ENCODE data around the gene USF3. TPM values are rescaled to one million over a fixed set of nuclear protein-coding genes. Genes with fewer than 3 reads are reported as not detected.

The USF3 gene
- total and polyA plus RNA-seq, 2 donors (not counting 1 experiment from before 2014, with no cell fraction given) = 9.8 to 38.9 TPM

- ChIA-PET CTCF (interaction anchor here (0.9 to 1.1 kb wide), 2 partner anchors 31 to 169 kb away, joined by 3 read pairs; no protein-coding TSS in a partner anchor), POLR2A (no interaction called here)
- TF ChIP-seq CTCF (IDR thresholded peaks at IDR 0.05) (no peak), EZH2 (IDR thresholded peaks at IDR 0.05; ENCODE audit: borderline replicate concordance, insufficient read depth, low read depth, low read length, poor library complexity, severe bottlenecking) (no peak)
- Mint-ChIP-seq H3K4me3 (no peak overlapping the region), H3K9me3 (ENCODE audit: insufficient read depth) (peaks cover 1% of the 10 kb centered on the region), H3K27ac (peak overlapping the region; percentile 83), H3K4me1 (peaks cover 72% of the 10 kb centered on the region), H3K27me3 (no peaks in the 10 kb centered on the region)
- H3K79me2 ChIP-seq (ENCODE audit: control insufficient read depth, insufficient read depth, low read length) = peaks cover 37% of the 10 kb centered on the region
- intact Hi-C loops (cut with micrococcal nuclease) = no loop called here
- no peaks in the 10 kb centered on the region for H4K20me1 ChIP-seq (ENCODE audit: control insufficient read depth, insufficient read depth, low read length, poor library complexity, severe bottlenecking)
- DNase-seq (no peak), ATAC-seq (ENCODE audit: low read depth) (no peak)
- H2AFZ ChIP-seq (ENCODE audit: insufficient read depth, low read depth, low read length, poor library complexity, severe bottlenecking) = no peak overlapping the region
- H3K4me2 ChIP-seq (replicated peaks; ENCODE audit: low read depth, low read length, poor library complexity, severe bottlenecking) = peak overlapping the region; percentile 1
- H3K4me3 ChIP-seq (ENCODE audit: control extremely low read depth in 1 of 5, extremely low read depth in 1 of 5, insufficient read depth in 1 of 5, low read depth in 2 of 5, low read length in 4 of 5) = no peak overlapping the region
- peaks cover 0 to under 1% (median 0%) of the 10 kb centered on the region in 3 donors for H3K9me3 ChIP-seq (ENCODE audit: control extremely low read depth in 1 of 3, control insufficient read depth in 2 of 3, insufficient read depth in 1 of 3, low read length in 2 of 3)
- no peaks in the 10 kb centered on the region for H3K27me3 ChIP-seq (replicated peaks in 1 of 4; ENCODE audit: control extremely low read depth in 1 of 4, control insufficient read depth in 3 of 4, insufficient read depth in 4 of 4, low read length in 3 of 4)
- no peak overlapping the region for H3K9ac ChIP-seq (ENCODE audit: low read length)
- H3K27ac ChIP-seq (ENCODE audit: low read length in 2 of 2) = peak overlapping the region; percentile 9 to 93
- peaks cover 73 to 75% of the 10 kb centered on the region in 2 donors for H3K4me1 ChIP-seq (ENCODE audit: control insufficient read depth in 2 of 2, insufficient read depth in 2 of 2, low read length in 2 of 2)
- 100% methylated on average over 1 of the region's 1 CpG for WGBS (ENCODE audit: insufficient coverage)
- H3K36me3 ChIP-seq (replicated peaks in 1 of 2; ENCODE audit: control extremely low read depth in 1 of 2, control insufficient read depth in 1 of 2, extremely low read depth in 1 of 2, insufficient read depth in 2 of 2, low read length in 1 of 2) = peaks cover 2 to 25% of the 10 kb centered on the region in 2 experiments
These were observed 33.6 kb downstream of the USF3 start for GRCh38 chr3:113662824-113663223.

GRCh38 chr3:113660896-113661295, 35.5 kb downstream of the USF3 start:
- peak overlapping the region; percentile 94 for H3K27ac Mint-ChIP-seq
- H3K27me3 ChIP-seq (replicated peaks in 1 of 4; ENCODE audit: control extremely low read depth in 1 of 4, control insufficient read depth in 3 of 4, insufficient read depth in 4 of 4, low read length in 3 of 4) = no peaks in the 10 kb centered on the region
- H3K27me3 Mint-ChIP-seq = no peaks in the 10 kb centered on the region
- peaks cover 76 to 81% of the 10 kb centered on the region in 2 donors for H3K4me1 ChIP-seq (ENCODE audit: control insufficient read depth in 2 of 2, insufficient read depth in 2 of 2, low read length in 2 of 2)
- ATAC-seq (ENCODE audit: low read depth) = peak; percentile 25
- WGBS (ENCODE audit: insufficient coverage) = 31% methylated on average over 3 of the region's 4 CpGs
- peak overlapping the region in 1 of 5 experiments; percentile 49 for H3K4me3 ChIP-seq (ENCODE audit: control extremely low read depth in 1 of 5, extremely low read depth in 1 of 5, insufficient read depth in 1 of 5, low read depth in 2 of 5, low read length in 4 of 5)
- H3K9ac ChIP-seq (ENCODE audit: low read length) = peak overlapping the region; percentile 39
- TF ChIP-seq EZH2 (IDR thresholded peaks at IDR 0.05; ENCODE audit: borderline replicate concordance, insufficient read depth, low read depth, low read length, poor library complexity, severe bottlenecking) (no peak), CTCF (IDR thresholded peaks at IDR 0.05) (no peak)
- peak overlapping the region; percentile 81 to 93 for H3K27ac ChIP-seq (ENCODE audit: low read length in 2 of 2)
- ChIA-PET CTCF (interaction anchor here (1.3 to 2.6 kb wide), 2 partner anchors 35 to 84 kb away, joined by 5 to 9 read pairs; partner anchors contain the start of gene USF3), POLR2A (interaction anchor here (0.6 to 1.3 kb wide), 6 partner anchors 13 to 1560 kb away, joined by 3 to 8 read pairs (median 3); partner anchors contain the start of genes ATP6V1A and USF3)
- peaks cover 82% of the 10 kb centered on the region for H3K4me1 Mint-ChIP-seq
- intact Hi-C loops (cut with micrococcal nuclease) = loop anchor here (1.0 kb wide), 1 partner anchor 85 kb away; the partner anchor contains the start of gene NAA50
- no peaks in the 10 kb centered on the region for H4K20me1 ChIP-seq (ENCODE audit: control insufficient read depth, insufficient read depth, low read length, poor library complexity, severe bottlenecking)
- peaks cover 2 to 25% of the 10 kb centered on the region in 2 experiments for H3K36me3 ChIP-seq (replicated peaks in 1 of 2; ENCODE audit: control extremely low read depth in 1 of 2, control insufficient read depth in 1 of 2, extremely low read depth in 1 of 2, insufficient read depth in 2 of 2, low read length in 1 of 2)
- H2AFZ ChIP-seq (ENCODE audit: insufficient read depth, low read depth, low read length, poor library complexity, severe bottlenecking) = peak overlapping the region; percentile 26
- H3K4me3 Mint-ChIP-seq = peak overlapping the region; percentile 70
- H3K79me2 ChIP-seq (ENCODE audit: control insufficient read depth, insufficient read depth, low read length) = peaks cover 37% of the 10 kb centered on the region
- peaks cover 5% of the 10 kb centered on the region for H3K9me3 Mint-ChIP-seq (ENCODE audit: insufficient read depth)
- peaks cover 0 to 10% (median 0%) of the 10 kb centered on the region in 3 donors for H3K9me3 ChIP-seq (ENCODE audit: control extremely low read depth in 1 of 3, control insufficient read depth in 2 of 3, insufficient read depth in 1 of 3, low read length in 2 of 3)
- peak overlapping the region; percentile 70 for H3K4me2 ChIP-seq (replicated peaks; ENCODE audit: low read depth, low read length, poor library complexity, severe bottlenecking)
- DNase-seq = peak; percentile 68
